Thymus (tissue), 11 donors: ENCODE results near the gene HLA-DMA. TPM values are rescaled to one million over a fixed set of nuclear protein-coding genes. Genes with fewer than 3 reads are reported as not detected.

Source experiments
- DNase-seq, 9 donors: peaks; one replicate each; pipeline ENCODE4 v3.0.0-alpha.2; 2013; ENCODE audit warnings: low spot score in 9 of 9, low read depth in 6 of 9, missing footprints in 1 of 9
- H3K27ac ChIP-seq, 2 donors: one replicate each; pipeline ENCODE4 v1.5.1; 2013; ENCODE audit warnings: control low read depth in 1 of 2, low read depth in 1 of 2, low read length in 1 of 2, mild to moderate bottlenecking in 1 of 2, moderate library complexity in 1 of 2
- H3K27me3 ChIP-seq, 2 donors: one replicate each; pipeline ENCODE4 v1.5.1; 2013; ENCODE audit warnings: low read length in 1 of 2; ENCODE audit not compliant: control insufficient read depth in 2 of 2, insufficient read depth in 1 of 2
- H3K36me3 ChIP-seq, 2 donors: one replicate each; pipeline ENCODE4 v1.5.1; 2013; ENCODE audit warnings: low read length in 1 of 2, mild to moderate bottlenecking in 1 of 2, moderate library complexity in 1 of 2; ENCODE audit not compliant: control insufficient read depth in 2 of 2, insufficient read depth in 2 of 2
- H3K4me1 ChIP-seq, 2 donors: one replicate each; pipeline ENCODE4 v1.5.1; 2013; ENCODE audit warnings: low read length in 2 of 2; ENCODE audit not compliant: control insufficient read depth in 2 of 2, insufficient read depth in 2 of 2
- H3K4me3 ChIP-seq, 2 donors: one replicate each; pipeline ENCODE4 v1.5.1; 2013; ENCODE audit warnings: low read length in 2 of 2, control low read depth in 1 of 2, mild to moderate bottlenecking in 1 of 2
- H3K9me3 ChIP-seq, 2 donors: one replicate each; pipeline ENCODE4 v1.5.1; 2013; ENCODE audit warnings: low read length in 1 of 2, mild to moderate bottlenecking in 1 of 2; ENCODE audit not compliant: control insufficient read depth in 2 of 2, insufficient read depth in 1 of 2
- WGBS: extraction: QIAGEN DNeasy Blood & Tissue Kit; methylation state at CpG from one replicate; pipeline ENCODE4 v1.1.7; 2013; 5-methylcytosine and 5-hydroxymethylcytosine counted together
- polyA plus RNA-seq: library from polyadenylated mRNA; stranded (reverse); fragments of 200-250 nt; gene quantifications from one replicate; pipeline ENCODE4 v1.2.3, GENCODE V29; 2013
- total RNA-seq: library from RNA; stranded (reverse); fragments of 120-200 nt; gene quantifications from one replicate; pipeline ENCODE4 v1.2.4, GENCODE V29; 2013
- donor health status: healthy.

The HLA-DMA gene
- total and polyA plus RNA-seq, 2 donors, result 85.0 to 161 TPM

DNA sequence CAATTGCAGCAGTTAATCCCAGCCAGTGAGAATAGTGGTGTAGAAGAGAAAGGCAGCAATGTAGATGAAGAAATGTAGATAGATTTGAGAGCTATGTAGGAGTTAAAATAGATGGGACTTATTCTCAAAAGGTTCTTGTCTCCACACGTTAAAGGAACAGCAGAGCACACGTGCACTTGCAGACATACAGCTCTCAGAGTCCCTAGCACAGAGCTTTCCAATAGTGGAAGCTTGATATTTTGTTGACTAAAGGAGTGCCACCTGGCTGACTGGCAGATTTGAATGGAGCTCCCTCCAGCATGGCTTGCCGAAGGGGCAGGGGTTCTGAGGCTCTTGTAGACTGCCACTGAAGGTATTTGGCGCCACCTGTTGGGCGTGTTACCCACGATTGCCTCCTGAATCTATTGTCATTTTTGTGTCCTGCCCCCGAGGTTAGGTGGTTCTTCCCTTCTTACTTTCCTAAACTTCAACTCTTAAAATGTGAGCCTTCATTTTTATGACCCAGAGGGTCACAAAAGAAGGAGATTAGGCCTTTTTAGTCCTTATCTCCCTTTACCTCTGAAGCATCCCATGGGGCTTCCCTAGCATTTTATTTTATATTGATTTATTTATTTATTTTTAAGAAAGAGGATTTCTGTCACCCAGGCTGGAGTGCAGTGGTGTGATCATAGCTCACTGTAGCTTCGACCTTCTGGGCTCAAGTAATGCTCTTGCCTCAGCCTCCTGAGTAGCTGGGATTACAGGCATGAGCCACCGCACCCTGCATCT lies 31.9 kb upstream of the HLA-DMA start:
- peak; percentile 70 to 96 (median 89) for DNase-seq
- no peaks in the 10 kb centered on the region for H3K27me3 ChIP-seq
- H3K9me3 ChIP-seq, result no peaks in the 10 kb centered on the region
- peaks cover 13 to 39% of the 10 kb centered on the region in 2 donors for H3K36me3 ChIP-seq
- H3K4me1 ChIP-seq, result peaks cover 2 to 9% of the 10 kb centered on the region in 2 donors
- no peak overlapping the region for H3K4me3 ChIP-seq
- H3K27ac ChIP-seq, result peak overlapping the region in 1 of 2 donors; percentile 44
- WGBS, result 14% methylated on average over 9 of the region's 9 CpGs

DNA sequence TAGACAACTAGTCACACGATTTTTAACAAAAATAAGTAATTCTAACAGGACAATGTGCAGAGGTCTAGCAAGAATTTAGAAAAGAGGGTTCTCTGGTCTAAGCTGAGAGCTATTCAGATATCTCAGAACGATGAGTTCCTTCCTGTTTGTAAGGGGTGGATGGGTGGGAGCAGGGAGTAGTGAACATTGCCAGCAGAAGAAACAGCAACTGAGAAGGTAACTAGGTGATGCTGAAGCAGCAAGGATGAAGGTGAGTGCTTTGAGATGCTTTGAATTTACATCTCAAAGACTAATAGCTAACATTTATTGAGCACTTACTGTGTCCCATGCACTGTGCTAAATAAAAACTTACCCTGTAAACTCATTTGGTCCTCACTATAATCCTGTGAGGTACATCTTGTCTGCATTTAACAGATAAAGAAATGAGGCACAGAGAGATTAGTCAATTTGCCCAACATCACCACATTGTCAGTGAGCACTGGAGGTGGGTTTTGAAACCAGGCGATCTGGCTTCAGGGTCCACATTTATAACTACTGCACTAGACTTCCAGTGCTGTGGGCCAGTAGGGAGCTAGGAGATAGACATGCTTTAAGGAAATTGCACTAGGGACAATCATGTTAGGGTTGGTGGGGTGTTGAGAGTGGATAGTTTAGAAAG lies 31.2 kb upstream of the HLA-DMA start:
- Histone ChIP-seq H3K4me1 (peaks cover 2 to 9% of the 10 kb centered on the region in 2 donors), H3K9me3 (no peaks in the 10 kb centered on the region), H3K36me3 (peaks cover 20 to 46% of the 10 kb centered on the region in 2 donors), H3K27ac (peak overlapping the region in 1 of 2 donors; percentile 44), H3K4me3 (no peak overlapping the region), H3K27me3 (no peaks in the 10 kb centered on the region)
- WGBS, result 73% methylated on average over 3 of the region's 3 CpGs
- DNase-seq, result no peak

DNA sequence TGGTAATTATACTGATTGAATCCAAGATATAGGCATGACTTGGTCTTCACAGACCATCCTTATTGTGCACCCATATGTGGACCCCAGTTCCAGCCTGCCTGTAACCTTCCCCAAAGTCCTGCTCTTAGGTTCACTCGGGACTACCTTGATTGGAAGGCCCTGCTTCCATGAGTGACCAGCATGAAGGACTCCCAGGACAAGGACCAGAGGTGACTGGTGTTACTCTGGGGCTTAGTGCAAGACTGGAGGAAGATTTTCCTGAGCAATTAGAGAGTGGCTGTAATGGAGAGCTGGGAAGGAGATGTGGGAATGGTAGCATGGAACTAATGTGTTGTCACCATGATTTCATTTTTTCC lies 30.6 kb upstream of the HLA-DMA start:
- H3K27ac ChIP-seq, result no peak overlapping the region
- no peak for DNase-seq
- peaks cover 26 to 52% of the 10 kb centered on the region in 2 donors for H3K36me3 ChIP-seq
- H3K4me1 ChIP-seq, result peaks cover 2 to 9% of the 10 kb centered on the region in 2 donors
- WGBS, result 93% methylated on average over 1 of the region's 1 CpG
- H3K9me3 ChIP-seq, result no peaks in the 10 kb centered on the region
- H3K27me3 ChIP-seq, result no peaks in the 10 kb centered on the region
- no peak overlapping the region for H3K4me3 ChIP-seq

DNA sequence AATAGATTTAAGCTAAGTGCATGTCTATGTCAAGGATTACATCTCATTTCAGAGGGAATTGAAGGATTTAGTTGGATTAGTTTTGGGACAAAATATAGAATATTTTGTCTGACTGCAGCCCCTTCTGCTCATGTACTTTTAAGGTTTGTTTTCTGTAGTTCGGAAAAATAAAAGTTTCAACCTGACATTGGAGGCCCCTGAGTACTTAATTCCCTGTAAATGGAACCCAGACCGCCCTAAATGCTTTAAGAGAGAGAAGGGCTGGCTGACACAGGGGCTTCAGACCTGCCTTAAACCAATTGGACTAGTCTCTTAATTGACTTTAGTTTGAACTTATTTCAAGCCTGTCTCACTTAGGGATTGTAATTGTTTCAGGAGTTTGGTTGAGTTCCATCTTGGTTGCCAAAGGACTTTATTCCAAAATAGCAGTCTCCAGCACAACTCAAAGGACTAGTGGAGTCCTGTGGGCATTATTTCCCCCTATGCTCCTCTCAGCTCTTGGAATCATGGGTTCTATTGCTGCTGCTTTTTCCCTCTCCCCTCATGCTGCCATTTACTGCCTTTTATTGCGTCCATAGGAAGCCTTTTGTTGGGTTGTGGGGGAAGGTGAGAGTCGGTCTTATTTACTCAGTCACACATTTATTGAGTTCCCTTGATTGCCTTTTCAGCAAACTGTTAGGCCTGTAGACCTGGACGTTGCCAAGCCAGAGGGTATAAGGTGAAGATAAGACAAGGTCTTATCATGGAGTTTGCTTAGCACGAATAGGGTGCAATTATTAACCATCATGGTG lies 30.0 kb upstream of the HLA-DMA start:
- Histone ChIP-seq H3K4me3 (no peak overlapping the region), H3K36me3 (peaks cover 32 to 58% of the 10 kb centered on the region in 2 donors), H3K9me3 (no peaks in the 10 kb centered on the region), H3K27me3 (no peaks in the 10 kb centered on the region), H3K27ac (no peak overlapping the region), H3K4me1 (peaks cover 2 to 9% of the 10 kb centered on the region in 2 donors)
- no peak for DNase-seq
- 88% methylated on average over 6 of the region's 6 CpGs for WGBS

DNA sequence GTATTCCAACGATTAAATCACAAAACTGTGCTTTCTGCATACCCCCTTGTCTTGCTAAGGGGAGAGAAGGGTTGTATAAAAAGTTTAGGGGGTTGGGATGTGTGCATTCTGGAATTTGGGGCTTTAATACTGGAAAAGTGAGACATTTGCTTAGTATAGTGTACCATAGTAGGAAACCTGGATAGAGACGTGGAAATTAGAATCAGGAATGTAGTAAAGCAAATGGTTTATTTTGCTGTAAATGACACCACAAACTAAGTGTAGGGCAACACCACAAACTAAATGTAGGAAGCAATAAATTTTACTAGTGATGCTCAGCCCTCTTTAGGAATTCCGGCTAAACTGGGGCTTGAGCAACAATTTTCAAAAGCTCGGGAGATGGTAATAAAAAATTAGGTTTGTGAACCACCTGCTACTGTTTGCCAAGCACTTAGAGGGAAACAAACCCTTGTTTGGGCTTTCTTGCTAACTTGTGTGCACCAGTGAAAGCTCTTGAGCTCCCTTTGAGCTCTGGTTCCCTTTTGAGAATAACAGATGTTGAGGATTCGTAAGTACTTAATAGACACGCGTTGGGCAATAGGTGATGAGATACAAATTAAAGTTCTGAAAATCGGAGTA lies 29.3 kb upstream of the HLA-DMA start:
- H3K4me3 ChIP-seq, result no peak overlapping the region
- no peaks in the 10 kb centered on the region for H3K27me3 ChIP-seq
- H3K4me1 ChIP-seq, result peaks cover 2 to 9% of the 10 kb centered on the region in 2 donors
- peaks cover 39 to 65% of the 10 kb centered on the region in 2 donors for H3K36me3 ChIP-seq
- no peaks in the 10 kb centered on the region for H3K9me3 ChIP-seq
- H3K27ac ChIP-seq, result no peak overlapping the region
- no peak for DNase-seq
- 92% methylated on average over 8 of the region's 8 CpGs for WGBS

DNA sequence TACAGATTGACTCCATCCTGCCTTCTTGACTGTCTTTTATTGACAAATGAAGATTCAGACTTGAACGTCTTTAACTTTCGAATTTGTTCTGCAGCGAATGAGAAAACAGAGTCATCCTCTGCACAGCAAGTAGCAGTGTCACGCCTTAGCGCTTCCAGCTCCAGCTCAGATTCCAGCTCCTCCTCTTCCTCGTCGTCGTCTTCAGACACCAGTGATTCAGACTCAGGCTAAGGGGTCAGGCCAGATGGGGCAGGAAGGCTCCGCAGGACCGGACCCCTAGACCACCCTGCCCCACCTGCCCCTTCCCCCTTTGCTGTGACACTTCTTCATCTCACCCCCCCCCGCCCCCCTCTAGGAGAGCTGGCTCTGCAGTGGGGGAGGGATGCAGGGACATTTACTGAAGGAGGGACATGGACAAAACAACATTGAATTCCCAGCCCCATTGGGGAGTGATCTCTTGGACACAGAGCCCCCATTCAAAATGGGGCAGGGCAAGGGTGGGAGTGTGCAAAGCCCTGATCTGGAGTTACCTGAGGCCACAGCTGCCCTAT lies 27.7 kb upstream of the HLA-DMA start:
- Histone ChIP-seq H3K36me3 (peaks cover 54 to 82% of the 10 kb centered on the region in 2 donors), H3K4me1 (peaks cover 2 to 18% of the 10 kb centered on the region in 2 donors), H3K27ac (no peak overlapping the region), H3K9me3 (no peaks in the 10 kb centered on the region), H3K27me3 (no peaks in the 10 kb centered on the region), H3K4me3 (no peak overlapping the region)
- WGBS, result 88% methylated on average over 11 of the region's 11 CpGs
- DNase-seq, result no peak

DNA sequence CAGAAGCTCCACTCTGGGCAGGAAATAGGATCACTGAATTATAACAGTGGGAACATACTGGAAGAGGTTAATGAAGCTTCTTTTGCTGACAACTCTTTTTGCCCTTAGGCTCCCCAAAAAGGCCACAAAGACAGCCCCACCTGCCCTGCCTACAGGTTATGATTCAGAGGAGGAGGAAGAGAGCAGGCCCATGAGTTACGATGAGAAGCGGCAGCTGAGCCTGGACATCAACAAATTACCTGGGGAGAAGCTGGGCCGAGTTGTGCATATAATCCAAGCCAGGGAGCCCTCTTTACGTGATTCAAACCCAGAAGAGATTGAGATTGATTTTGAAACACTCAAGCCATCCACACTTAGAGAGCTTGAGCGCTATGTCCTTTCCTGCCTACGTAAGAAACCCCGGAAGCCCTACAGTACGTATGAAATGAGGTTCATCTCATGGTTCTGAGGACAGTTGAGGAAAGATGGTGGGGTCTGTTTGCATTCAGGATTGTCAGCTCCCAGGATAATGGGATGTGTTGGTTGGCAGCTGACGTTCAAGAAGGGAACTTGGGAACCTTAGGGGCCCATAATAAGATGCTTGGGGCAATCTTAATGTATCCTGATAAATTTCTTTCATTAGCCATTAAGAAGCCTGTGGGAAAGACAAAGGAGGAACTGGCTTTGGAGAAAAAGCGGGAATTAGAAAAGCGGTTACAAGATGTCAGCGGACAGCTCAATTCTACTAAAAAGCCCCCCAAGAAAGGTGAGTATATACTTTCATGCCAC lies 27.0 kb upstream of the HLA-DMA start:
- no peak overlapping the region for H3K4me3 ChIP-seq
- 93% methylated on average over 12 of the region's 12 CpGs for WGBS
- H3K36me3 ChIP-seq, result peaks cover 56 to 88% of the 10 kb centered on the region in 2 donors
- H3K4me1 ChIP-seq, result peaks cover 5 to 23% of the 10 kb centered on the region in 2 donors
- H3K27me3 ChIP-seq, result no peaks in the 10 kb centered on the region
- no peak for DNase-seq
- H3K27ac ChIP-seq, result no peak overlapping the region
- no peaks in the 10 kb centered on the region for H3K9me3 ChIP-seq

DNA sequence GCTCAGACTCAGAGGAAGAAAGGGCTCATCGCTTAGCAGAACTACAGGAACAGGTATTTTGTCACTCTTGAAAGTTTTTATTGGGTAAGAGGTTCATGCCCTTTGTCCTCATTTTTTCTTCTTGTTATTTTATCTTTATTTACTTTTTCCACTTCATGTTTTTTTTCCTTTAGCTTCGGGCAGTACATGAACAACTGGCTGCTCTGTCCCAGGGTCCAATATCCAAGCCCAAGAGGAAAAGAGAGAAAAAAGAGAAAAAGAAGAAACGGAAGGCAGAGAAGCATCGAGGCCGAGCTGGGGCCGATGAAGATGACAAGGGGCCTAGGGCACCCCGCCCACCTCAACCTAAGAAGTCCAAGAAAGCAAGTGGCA lies 25.0 kb upstream of the HLA-DMA start:
- DNase-seq, result no peak
- H3K27me3 ChIP-seq, result no peaks in the 10 kb centered on the region
- H3K4me3 ChIP-seq, result no peak overlapping the region
- WGBS, result 95% methylated on average over 7 of the region's 7 CpGs
- peaks cover 64 to 98% of the 10 kb centered on the region in 2 donors for H3K36me3 ChIP-seq
- H3K27ac ChIP-seq, result no peak overlapping the region
- H3K4me1 ChIP-seq, result peaks cover 6 to 21% of the 10 kb centered on the region in 2 donors
- H3K9me3 ChIP-seq, result no peaks in the 10 kb centered on the region
